GM13976 (cell line): ENCODE results near the gene S1PR4.
"Not testable (repeated sequence)": the region's sequence is repeated elsewhere in the genome, so short reads cannot be mapped to it uniquely, and the experiment has no call there.

Experiments
- DNase-seq: peaks from one replicate; pipeline ENCODE4 v3.0.0; 2012; ENCODE audit warnings: low spot score
- CTCF ChIP-seq: IDR thresholded peaks from 2 replicates; pipeline ENCODE4 v1.5.1; 2012; ENCODE audit warnings: borderline replicate concordance, mild to moderate bottlenecking; ENCODE audit not compliant: insufficient read depth; ENCODE audit errors: extremely low read depth, missing control alignments, control extremely low read depth
- in situ Hi-C: fragments of 300-500 bp; cut with MboI; formaldehyde crosslinking; loops from one replicate; pipeline ENCODE4 v1.12.0; 2022; ENCODE audit warnings: low sequenced_read_pairs, mixed read lengths, inconsistent platforms; ENCODE audit not compliant: unreplicated experiment

S1PR4 gene

GRCh38 chr19:3151563-3152418 is 26.8 kb upstream of the S1PR4 start:
- TF ChIP-seq CTCF, result no peak
- no peak for DNase-seq
- in situ Hi-C loops, result no loop called here

- no peak for DNase-seq
- in situ Hi-C loops, result no loop called here
- no peak for TF ChIP-seq CTCF
These were observed 26.2 kb upstream of the S1PR4 start for GRCh38 chr19:3152419-3152780.

- DNase-seq, result no peak
- TF ChIP-seq CTCF, result no peak
- in situ Hi-C loops, result no loop called here
These were observed 25.0 kb upstream of the S1PR4 start for GRCh38 chr19:3153286-3154230.

- in situ Hi-C loops, DNase-seq: not testable (repeated sequence)
These were observed 24.1 kb upstream of the S1PR4 start for GRCh38 chr19:3154447-3154846.

GRCh38 chr19:3154957-3155736 is 23.4 kb upstream of the S1PR4 start:
- in situ Hi-C loops, result no loop called here

More at GRCh38 chr19:3154957-3155736, 23.4 kb upstream of the S1PR4 start:
- peak; percentile 90 for DNase-seq
- TF ChIP-seq CTCF, result no peak
